GM12875 (cell line): ENCODE data around the gene ARHGDIA.

Source experiments
- H3K4me3 ChIP-seq: one replicate; pipeline ENCODE4 v1.5.1; 2011; ENCODE audit warnings: low read depth, low read length, control low read depth
- CTCF ChIP-seq: IDR thresholded peaks from 2 replicates; pipeline ENCODE4 v1.5.1; 2011; ENCODE audit warnings: low read depth, mild to moderate bottlenecking, control low read depth, inconsistent platforms, low read length, moderate library complexity, borderline replicate concordance; ENCODE audit not compliant: insufficient read depth

The ARHGDIA gene

DNA sequence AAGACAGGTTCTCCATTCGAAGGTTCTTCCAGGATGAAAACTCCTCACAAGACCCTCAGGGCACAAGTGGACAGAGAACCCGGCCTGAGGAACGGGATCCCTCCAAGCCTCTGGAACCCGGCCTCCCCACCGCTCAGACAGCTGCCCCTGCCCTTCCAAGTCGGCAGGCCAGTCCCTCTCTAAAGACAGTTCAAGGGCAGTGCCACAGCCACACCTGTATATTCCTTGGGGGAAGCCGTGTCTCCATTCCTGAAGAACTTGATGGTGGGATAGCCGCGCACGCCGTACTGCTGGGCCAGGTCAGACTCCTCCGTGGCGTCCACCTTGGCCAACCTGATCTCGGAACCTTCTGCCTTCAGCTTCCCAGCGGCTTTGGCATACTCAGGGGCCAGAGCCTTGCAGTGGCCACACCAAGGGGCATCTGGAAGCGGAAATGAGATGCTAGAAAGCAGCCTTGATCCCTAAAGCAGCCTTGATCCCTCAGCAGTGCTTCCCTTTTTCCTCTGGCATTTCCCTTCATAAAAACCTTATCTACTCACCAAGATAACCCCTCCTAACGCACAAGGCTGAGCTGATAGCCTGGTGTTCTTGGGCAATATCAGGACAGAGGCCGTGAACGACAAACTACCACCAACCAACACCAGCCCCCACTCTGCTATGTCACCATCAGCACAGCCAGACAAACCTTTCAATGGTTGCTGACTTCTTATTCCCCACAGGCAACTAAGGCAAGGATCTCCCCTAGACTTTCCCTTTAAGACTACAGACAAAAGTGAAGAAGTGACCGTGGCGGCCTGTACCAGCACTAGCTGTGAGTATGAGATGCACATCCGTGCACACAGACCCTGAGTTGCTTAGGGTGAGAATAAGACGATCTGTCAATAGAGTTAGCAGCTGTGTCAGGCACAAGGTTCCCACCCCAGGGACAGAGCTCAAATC lies 11.9 kb downstream of the ARHGDIA start:
- H3K4me3 ChIP-seq = peak overlapping the region; percentile 81
- no peak for TF ChIP-seq CTCF

DNA sequence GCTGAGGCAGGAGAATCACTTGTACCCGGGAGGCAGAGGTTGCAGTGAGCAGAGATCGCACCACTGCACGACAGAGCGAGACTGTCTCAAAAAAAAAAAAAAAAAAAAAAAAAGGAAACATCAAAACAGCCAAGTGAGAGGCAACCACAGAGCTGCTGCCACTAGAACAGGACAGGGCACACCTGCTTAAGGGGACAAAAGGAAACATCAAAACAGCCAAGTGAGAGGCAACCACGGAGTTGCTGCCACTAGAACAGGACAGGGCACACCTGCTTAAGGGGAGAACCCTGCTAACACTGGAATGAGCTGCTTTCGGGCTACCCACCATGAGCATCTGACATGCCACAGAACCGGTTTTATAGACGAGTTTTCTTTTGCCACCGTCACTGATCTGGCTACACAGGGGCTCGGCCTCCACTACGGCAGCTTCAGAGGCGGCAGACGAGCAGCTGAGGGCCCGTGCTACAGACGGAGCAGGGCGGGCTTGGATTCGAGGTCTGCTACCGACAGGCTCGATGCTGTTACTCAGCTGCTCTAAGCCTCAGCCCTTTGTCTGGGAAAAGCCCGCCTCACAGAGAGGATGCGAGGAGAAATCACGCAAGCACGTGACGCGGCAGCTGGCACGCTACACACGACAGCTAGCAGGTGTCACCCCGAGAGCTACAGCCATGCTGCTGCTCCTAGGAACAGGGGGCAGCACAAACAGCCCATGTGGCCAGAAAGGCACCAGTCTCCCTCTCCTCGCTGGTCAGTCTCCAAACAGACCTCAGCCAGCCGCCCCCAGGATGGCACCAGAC lies 12.8 kb downstream of the ARHGDIA start:
- TF ChIP-seq CTCF = no peak
- peak overlapping the region; percentile 81 for H3K4me3 ChIP-seq

DNA sequence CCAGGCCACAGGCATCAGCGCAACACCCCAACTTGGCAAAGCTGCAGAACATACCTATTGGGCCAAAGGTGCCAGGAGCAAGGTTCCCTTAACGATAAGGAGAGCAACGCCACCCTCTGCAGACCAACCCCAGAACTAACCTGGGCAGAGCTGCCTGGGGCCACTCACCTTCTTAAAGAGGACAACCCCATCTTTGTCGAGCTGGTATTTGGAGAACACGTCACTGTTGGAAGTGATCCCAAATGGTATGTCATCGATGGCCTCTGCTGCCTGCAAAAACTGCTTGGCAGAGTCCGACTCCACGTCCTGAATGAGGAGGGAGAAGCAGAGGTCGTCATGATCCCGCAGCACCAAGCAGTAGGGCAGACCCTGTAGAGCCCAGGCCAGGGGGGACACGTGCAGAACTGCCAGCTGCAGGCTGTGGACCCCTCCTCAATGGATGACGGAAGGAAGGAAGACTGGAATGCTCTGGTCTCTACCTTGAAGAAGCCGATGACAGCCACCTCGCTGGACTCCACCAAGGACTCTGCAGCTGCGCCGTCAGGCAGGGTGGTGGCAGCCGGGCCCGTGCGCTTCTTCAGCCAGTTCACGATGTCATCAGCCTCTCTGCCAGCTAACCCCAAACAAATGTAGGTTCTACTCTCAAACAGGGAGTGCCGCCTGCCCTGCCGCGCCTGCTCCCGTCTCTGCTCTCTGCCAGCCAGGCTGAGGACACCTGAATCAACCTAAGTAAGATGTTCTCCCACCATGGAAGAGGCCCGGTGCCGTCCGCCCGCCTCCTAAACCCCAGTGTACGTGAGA lies 16.0 kb downstream of the ARHGDIA start:
- H3K4me3 ChIP-seq = no peak overlapping the region
- no peak for TF ChIP-seq CTCF

DNA sequence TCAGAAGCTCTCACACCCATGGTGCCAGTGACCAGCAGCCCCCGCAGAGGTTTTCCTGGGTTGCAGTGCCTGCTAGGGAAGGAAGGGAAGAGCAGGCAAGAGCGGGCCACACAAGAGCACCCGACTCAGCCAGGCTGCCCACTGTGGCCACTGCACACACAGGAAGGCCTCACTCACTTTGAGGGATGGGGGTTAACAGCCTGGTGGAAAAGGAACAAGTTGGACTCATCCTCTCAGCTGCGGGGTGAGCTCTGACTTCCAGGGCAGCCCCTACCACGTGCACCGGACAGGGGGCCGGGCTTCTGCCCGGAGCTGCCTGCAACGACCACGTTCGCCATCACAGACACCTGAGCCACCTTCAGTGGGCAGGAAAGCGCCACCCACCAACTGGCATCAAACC lies 18.9 kb downstream of the ARHGDIA start:
- no peak for TF ChIP-seq CTCF
- H3K4me3 ChIP-seq = no peak overlapping the region

DNA sequence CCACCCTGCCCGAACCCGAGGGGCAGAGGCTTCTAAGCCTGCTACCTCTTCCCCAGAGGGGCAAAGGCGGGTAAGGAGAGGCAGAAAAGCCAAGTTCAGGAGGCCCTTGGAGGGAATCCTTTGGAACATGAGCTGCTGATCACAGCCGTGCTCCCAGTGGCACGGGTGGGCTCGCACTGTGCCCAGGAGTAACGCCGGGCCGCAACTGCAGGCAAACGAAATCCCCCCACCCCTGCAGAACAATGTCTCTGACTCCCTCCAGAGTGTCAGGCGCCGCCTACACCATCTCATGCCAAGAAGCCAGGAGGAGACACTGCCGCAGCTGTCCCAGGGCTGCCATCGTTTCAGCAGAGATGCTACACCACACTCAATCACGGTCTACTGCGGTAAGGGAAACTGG lies 19.7 kb downstream of the ARHGDIA start:
- H3K4me3 ChIP-seq = no peak overlapping the region
- TF ChIP-seq CTCF = no peak

- H3K4me3 ChIP-seq = no peak overlapping the region
Measured at GRCh38 chr17:81849457-81849856, 21.7 kb downstream of the ARHGDIA start.

More at GRCh38 chr17:81849457-81849856, 21.7 kb downstream of the ARHGDIA start:
- TF ChIP-seq CTCF = no peak
